Tibial nerve (tissue), 4 donors: ENCODE results near the gene EIF3F. TPM values are rescaled to one million over a fixed set of nuclear protein-coding genes. Genes with fewer than 3 reads are reported as not detected.

Experiments
- DNase-seq, 2 donors: peaks; one replicate each; pipeline ENCODE4 v3.0.0-alpha.2; 2019; ENCODE audit warnings: low spot score in 2 of 2
- H3K27ac ChIP-seq, 4 donors: fragments of 200-600 bp; sonication (generic) in 3 of 4; one replicate each; pipeline ENCODE4 v1.5.1; 2017 to 2019; ENCODE audit warnings: mild to moderate bottlenecking in 1 of 4
- H3K27me3 ChIP-seq, 2 donors: fragments of 200-600 bp; sonication (generic) in 1 of 2; one replicate each; pipeline versions ENCODE4 v1.5.1 to v1.6.0; 2017 to 2019
- H3K36me3 ChIP-seq, 3 donors: fragments of 200-600 bp; sonication (generic); one replicate each; pipeline ENCODE4 v1.5.1; 2018 to 2019
- H3K4me1 ChIP-seq, 4 donors: fragments of 200-600 bp; sonication (generic) in 3 of 4; one replicate each; pipeline ENCODE4 v1.5.1; 2017 to 2019
- H3K4me3 ChIP-seq, 4 donors: fragments of 200-600 bp; sonication (generic) in 3 of 4; one replicate each; pipeline ENCODE4 v1.5.1; 2017 to 2019; ENCODE audit warnings: mild to moderate bottlenecking in 1 of 4, moderate library complexity in 1 of 4
- H3K9me3 ChIP-seq, 4 donors: fragments of 200-600 bp; sonication (generic) in 3 of 4; one replicate each; pipeline ENCODE4 v1.5.1; 2017 to 2019
- EP300 ChIP-seq, 2 donors: sonication (generic); formaldehyde crosslinking; IDR thresholded peaks; one replicate each; pipeline ENCODE4 v1.6.1; 2017; ENCODE audit warnings: antibody characterized with exemption in 2 of 2, mild to moderate bottlenecking in 1 of 2
- POLR2A ChIP-seq, 2 donors: fragments of 450-650 bp; IDR thresholded peaks; one replicate each; pipeline ENCODE4 v1.6.1; 2017; ENCODE audit warnings: antibody characterized with exemption in 2 of 2, mild to moderate bottlenecking in 2 of 2, moderate library complexity in 2 of 2
- WGBS, 2 donors: methylation state at CpG; one replicate each; pipeline ENCODE4 v1.1.5; 2018; 5-methylcytosine and 5-hydroxymethylcytosine counted together
- total RNA-seq, 4 donors: library from RNA; depleted of rRNA; stranded (reverse); fragments of >200 nt; gene quantifications; one replicate each; pipeline ENCODE4 v1.1.0, GENCODE V29; 2016
- TF ChIP-seq, protein P1 (sequence below), 5 experiments: fragments of 200-600 bp in 3 of 5; fragments of 450-650 bp in 2 of 5; sonication (generic) in 3 of 5; IDR thresholded peaks; one replicate each; pipeline ENCODE4 v1.5.1; 2016 to 2019; ENCODE audit warnings: antibody characterized with exemption in 5 of 5, mild to moderate bottlenecking in 3 of 5, moderate library complexity in 2 of 5

Gene EIF3F
- total RNA-seq, 4 donors from 2014 or later, result 144 to 195 (median 162) TPM

- TF ChIP-seq POLR2A (IDR thresholded peaks at IDR 0.05), result no peak
- TF ChIP-seq EP300 (IDR thresholded peaks at IDR 0.05), result no peak
- TF ChIP-seq, protein P1, sequence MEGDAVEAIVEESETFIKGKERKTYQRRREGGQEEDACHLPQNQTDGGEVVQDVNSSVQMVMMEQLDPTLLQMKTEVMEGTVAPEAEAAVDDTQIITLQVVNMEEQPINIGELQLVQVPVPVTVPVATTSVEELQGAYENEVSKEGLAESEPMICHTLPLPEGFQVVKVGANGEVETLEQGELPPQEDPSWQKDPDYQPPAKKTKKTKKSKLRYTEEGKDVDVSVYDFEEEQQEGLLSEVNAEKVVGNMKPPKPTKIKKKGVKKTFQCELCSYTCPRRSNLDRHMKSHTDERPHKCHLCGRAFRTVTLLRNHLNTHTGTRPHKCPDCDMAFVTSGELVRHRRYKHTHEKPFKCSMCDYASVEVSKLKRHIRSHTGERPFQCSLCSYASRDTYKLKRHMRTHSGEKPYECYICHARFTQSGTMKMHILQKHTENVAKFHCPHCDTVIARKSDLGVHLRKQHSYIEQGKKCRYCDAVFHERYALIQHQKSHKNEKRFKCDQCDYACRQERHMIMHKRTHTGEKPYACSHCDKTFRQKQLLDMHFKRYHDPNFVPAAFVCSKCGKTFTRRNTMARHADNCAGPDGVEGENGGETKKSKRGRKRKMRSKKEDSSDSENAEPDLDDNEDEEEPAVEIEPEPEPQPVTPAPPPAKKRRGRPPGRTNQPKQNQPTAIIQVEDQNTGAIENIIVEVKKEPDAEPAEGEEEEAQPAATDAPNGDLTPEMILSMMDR (IDR thresholded peaks at IDR 0.05), result no peak
- DNase-seq, result no peak
- Histone ChIP-seq H3K4me3 (no peak overlapping the region), H3K27ac (no peak overlapping the region), H3K27me3 (no peaks in the 10 kb centered on the region), H3K9me3 (no peaks in the 10 kb centered on the region), H3K36me3 (no peaks in the 10 kb centered on the region), H3K4me1 (peaks cover 0 to 11% (median 4%) of the 10 kb centered on the region in 4 donors)
- 90 to 92% methylated on average over 12 of the region's 12 CpGs for WGBS, 2 donors
Observed at GRCh38 chr11:8023831-8024555, 36.9 kb downstream of the EIF3F start.

DNA sequence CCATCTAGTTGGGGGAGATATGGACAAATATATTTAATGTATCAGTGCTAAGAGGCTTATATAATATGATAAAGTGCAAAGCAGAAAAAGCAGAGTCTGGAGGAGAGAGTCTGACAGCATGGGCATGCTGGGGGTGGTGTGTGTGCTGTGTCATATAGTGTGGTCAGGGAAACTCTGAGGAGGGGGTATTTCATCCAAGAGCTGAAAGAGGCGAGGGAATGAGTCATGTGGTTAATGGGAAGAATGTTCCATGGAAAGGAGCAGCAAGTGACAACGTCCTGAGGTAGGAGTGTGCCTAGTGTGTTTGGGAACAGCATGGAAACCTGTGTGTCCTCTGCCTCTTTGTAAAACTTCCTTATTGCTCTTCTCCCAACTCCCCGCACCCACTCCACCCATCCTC lies 38.0 kb downstream of the EIF3F start:
- WGBS, 2 donors, result 54 to 68% methylated on average over 3 of the region's 3 CpGs
- TF ChIP-seq, protein P1 (IDR thresholded peaks at IDR 0.05), result no peak
- TF ChIP-seq POLR2A (IDR thresholded peaks at IDR 0.05) (no peak), EP300 (IDR thresholded peaks at IDR 0.05) (no peak)

GRCh38 chr11:8025816-8026215 lies 38.7 kb downstream of the EIF3F start:
- Histone ChIP-seq H3K4me3 (no peak overlapping the region), H3K27me3 (no peaks in the 10 kb centered on the region), H3K9me3 (no peaks in the 10 kb centered on the region), H3K27ac (no peak overlapping the region), H3K4me1 (no peaks in the 10 kb centered on the region), H3K36me3 (no peaks in the 10 kb centered on the region)
- no peak for DNase-seq
- 26 to 27% methylated on average over 2 of the region's 2 CpGs for whole genome bisulfite sequencing, 2 donors
- TF ChIP-seq, protein P1 (IDR thresholded peaks at IDR 0.05), result no peak
- no peak for TF ChIP-seq POLR2A (IDR thresholded peaks at IDR 0.05)
- TF ChIP-seq EP300 (IDR thresholded peaks at IDR 0.05), result no peak

More for the DNA sequence above, 38.0 kb downstream of the EIF3F start:
- DNase-seq, result no peak
- H3K27ac ChIP-seq, result no peak overlapping the region
- H3K9me3 ChIP-seq, result no peaks in the 10 kb centered on the region
- H3K4me1 ChIP-seq, result peaks cover 0 to 4% (median under 1%) of the 10 kb centered on the region in 4 donors
- no peaks in the 10 kb centered on the region for H3K36me3 ChIP-seq
- H3K27me3 ChIP-seq, result no peaks in the 10 kb centered on the region
- no peak overlapping the region for H3K4me3 ChIP-seq

DNA sequence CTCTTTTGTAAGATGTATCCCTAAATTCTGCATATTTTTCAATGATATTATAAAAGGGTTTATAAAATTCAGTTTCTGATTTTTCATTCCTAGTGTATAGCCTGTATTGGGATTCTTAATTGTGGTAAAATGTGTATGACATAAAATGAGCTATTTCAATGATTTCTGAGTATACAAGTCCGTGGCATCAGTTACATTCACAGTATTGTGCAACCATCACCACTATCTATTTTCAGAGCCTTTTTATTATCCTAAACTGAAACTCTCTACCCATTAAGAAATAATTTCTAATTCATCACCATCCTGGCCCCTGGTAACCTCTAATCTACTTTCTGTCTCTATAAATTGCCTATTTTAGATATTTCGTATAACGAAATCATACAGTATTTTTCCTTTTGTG lies 39.8 kb downstream of the EIF3F start:
- no peak for TF ChIP-seq POLR2A (IDR thresholded peaks at IDR 0.05)
- TF ChIP-seq EP300 (IDR thresholded peaks at IDR 0.05), result no peak
- TF ChIP-seq, protein P1 (IDR thresholded peaks at IDR 0.05), result no peak
- H3K27ac ChIP-seq, result no peak overlapping the region

GRCh38 chr11:8028766-8029165 lies 41.6 kb downstream of the EIF3F start:
- Histone ChIP-seq H3K27ac (no peak overlapping the region), H3K36me3 (no peaks in the 10 kb centered on the region), H3K27me3 (no peaks in the 10 kb centered on the region), H3K9me3 (no peaks in the 10 kb centered on the region), H3K4me3 (no peak overlapping the region), H3K4me1 (peaks cover 0 to 12% (median 5%) of the 10 kb centered on the region in 4 donors)
- WGBS, 2 donors, result 88 to 89% methylated on average over 4 of the region's 4 CpGs
- no peak for DNase-seq
- TF ChIP-seq POLR2A (IDR thresholded peaks at IDR 0.05) (no peak), EP300 (IDR thresholded peaks at IDR 0.05) (no peak)
- TF ChIP-seq, protein P1 (IDR thresholded peaks at IDR 0.05), result no peak

More for the DNA sequence above, 39.8 kb downstream of the EIF3F start:
- H3K27me3 ChIP-seq, result no peaks in the 10 kb centered on the region
- WGBS, 2 donors, result 93 to 95% methylated on average over 3 of the region's 3 CpGs
- H3K9me3 ChIP-seq, result no peaks in the 10 kb centered on the region
- DNase-seq, result no peak
- no peak overlapping the region for H3K4me3 ChIP-seq
- H3K4me1 ChIP-seq, result no peaks in the 10 kb centered on the region
- H3K36me3 ChIP-seq, result no peaks in the 10 kb centered on the region
